ENCODE data around the gene DIAPH2.

Gene DIAPH2

DNA sequence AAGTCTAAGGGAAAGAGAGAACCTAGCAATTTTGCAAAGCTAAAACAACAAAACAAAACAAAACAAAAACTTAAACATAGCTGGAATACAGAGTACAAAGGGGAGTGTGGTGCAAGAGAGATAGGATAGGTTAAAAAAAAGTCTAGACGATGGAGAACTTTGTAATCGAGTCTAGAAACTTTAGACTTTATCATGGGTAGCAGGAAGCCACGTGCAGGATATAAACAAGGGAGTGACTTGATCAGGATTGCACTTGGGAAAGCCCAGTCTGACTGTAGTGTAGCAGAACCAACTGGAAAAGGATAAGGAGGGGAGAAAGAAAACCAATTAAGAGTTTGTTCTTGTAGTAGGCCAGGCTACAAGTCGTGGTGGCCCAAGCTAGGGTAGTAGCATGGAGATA, 949.2 kb downstream of the DIAPH2 start:
- H3K4me3 ChIP-seq (replicated peaks; ENCODE audit: low read depth, low read length) = no peak overlapping the region
- TF ChIP-seq, protein P1, sequence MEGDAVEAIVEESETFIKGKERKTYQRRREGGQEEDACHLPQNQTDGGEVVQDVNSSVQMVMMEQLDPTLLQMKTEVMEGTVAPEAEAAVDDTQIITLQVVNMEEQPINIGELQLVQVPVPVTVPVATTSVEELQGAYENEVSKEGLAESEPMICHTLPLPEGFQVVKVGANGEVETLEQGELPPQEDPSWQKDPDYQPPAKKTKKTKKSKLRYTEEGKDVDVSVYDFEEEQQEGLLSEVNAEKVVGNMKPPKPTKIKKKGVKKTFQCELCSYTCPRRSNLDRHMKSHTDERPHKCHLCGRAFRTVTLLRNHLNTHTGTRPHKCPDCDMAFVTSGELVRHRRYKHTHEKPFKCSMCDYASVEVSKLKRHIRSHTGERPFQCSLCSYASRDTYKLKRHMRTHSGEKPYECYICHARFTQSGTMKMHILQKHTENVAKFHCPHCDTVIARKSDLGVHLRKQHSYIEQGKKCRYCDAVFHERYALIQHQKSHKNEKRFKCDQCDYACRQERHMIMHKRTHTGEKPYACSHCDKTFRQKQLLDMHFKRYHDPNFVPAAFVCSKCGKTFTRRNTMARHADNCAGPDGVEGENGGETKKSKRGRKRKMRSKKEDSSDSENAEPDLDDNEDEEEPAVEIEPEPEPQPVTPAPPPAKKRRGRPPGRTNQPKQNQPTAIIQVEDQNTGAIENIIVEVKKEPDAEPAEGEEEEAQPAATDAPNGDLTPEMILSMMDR (IDR thresholded peaks at IDR 0.05; ENCODE audit: low read depth, low read length, missing control alignments) = no peak
- DNase-seq (ENCODE audit: extremely low read depth, low read depth) = no peak

- TF ChIP-seq, protein P1 (IDR thresholded peaks at IDR 0.05; ENCODE audit: low read depth, low read length, missing control alignments) = no peak
- no peak for DNase-seq (ENCODE audit: extremely low read depth, low read depth)
- no peak overlapping the region for H3K4me3 ChIP-seq (replicated peaks; ENCODE audit: low read depth, low read length)
Measured at GRCh38 chrX:97636473-97637140, 952.0 kb downstream of the DIAPH2 start.

DNA sequence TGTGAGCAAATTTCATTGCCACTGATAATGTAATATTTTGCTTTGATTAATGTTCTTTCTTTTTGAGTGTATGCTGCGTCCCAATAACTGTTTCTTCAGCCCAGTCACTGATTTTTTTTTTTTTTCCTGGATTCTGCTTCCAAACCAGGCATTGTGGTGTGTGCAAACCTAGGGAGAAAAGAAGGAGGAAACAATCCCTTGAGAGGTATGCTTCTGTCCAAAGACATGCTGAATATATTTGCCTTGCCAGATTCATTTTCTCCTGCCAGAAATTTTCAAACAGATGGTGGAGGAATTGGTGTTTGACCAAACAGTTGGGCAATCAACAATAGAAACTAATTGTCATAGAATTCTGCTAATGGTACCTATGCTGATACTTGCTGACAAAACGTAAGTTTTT, 952.6 kb downstream of the DIAPH2 start:
- TF ChIP-seq, protein P1 (IDR thresholded peaks at IDR 0.05; ENCODE audit: low read depth, low read length, missing control alignments) = no peak
- no peak overlapping the region for H3K4me3 ChIP-seq (replicated peaks; ENCODE audit: low read depth, low read length)
- DNase-seq (ENCODE audit: extremely low read depth, low read depth) = no peak

- DNase-seq (ENCODE audit: extremely low read depth, low read depth) = no peak
- no peak overlapping the region for H3K4me3 ChIP-seq (replicated peaks; ENCODE audit: low read depth, low read length)
Measured at GRCh38 chrX:97638621-97639020, 954.0 kb downstream of the DIAPH2 start.

GRCh38 chrX:97639526-97639925, 954.9 kb downstream of the DIAPH2 start:
- TF ChIP-seq, protein P1 (IDR thresholded peaks at IDR 0.05; ENCODE audit: low read depth, low read length, missing control alignments) = no peak
- no peak overlapping the region for H3K4me3 ChIP-seq (replicated peaks; ENCODE audit: low read depth, low read length)
- no peak for DNase-seq (ENCODE audit: extremely low read depth, low read depth)

More at GRCh38 chrX:97638621-97639020, 954.0 kb downstream of the DIAPH2 start:
- TF ChIP-seq, protein P1 (IDR thresholded peaks at IDR 0.05; ENCODE audit: low read depth, low read length, missing control alignments) = no peak

Measured in HFF-Myc (cell line).